NCI-H345 treated with DMSO at 0.1 percent for 48 hours (cell line): ENCODE results near the gene ZRANB1.
"Not testable (repeated sequence)": the region's sequence is repeated elsewhere in the genome, so short reads cannot be mapped to it uniquely, and the experiment has no call there.

Experiments
- DNase-seq: peaks from one replicate; lab custom pipeline; 2025; ENCODE audit not compliant: unreplicated experiment; lab: John Stamatoyannopoulos, UW

The ZRANB1 gene

DNA sequence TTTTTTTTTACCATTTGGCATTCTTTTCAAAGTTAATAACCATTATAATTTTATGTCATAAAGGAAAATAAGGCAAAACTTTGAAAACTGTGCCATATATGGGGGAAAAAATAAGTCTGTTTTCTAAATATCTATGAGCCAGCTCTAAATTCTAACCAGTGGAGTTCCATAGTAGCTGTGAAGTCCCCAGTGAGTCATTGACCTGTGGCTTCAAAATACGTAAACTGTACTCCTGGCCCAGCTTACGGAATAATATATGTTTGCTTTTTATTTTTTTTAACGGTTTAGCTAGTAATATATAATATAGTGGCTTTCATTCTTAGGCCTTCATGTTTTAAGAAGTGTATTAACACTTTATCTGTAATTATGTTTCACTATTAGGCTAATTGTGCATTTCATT, 20.5 kb downstream of the ZRANB1 start:
- DNase-seq, result no peak

DNA sequence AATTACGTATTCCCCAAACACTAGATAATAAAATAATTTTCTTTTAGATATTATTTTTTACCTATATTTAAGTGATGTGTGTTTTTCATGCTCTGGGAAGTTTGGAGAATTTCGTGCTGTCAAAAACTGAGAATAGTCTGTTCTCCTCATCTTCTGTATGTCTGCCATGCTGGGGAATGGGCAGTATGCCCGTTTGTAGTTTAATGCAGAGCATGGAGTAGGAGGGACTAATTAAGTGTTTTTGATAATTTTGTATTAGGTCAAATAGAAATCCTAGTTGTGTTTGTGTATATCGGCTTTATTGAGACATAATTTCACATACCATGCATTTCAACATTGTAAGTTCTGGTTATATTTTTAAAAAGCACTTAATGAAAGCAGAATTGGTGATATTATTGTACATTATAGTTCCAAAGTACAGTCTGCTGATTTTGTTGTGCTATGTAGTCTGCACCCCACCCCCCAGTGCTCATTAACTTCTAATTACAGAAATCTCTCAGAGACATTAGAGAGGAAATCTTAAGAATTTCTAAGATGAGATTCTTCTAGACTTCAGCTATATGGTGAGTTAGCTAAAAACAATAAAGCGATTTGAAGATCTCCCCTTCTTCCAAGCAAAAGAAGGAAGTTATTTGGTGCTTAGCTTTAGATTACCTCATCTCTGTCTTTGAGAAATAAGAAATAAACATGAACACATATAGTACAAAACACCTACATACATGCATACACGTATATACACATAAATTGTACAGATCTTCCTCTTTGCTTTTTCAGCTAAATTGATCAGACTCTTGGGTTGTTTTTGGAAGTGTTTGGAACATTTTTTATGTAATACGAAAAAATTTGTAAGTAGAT, 22.2 kb downstream of the ZRANB1 start:
- no peak for DNase-seq

DNA sequence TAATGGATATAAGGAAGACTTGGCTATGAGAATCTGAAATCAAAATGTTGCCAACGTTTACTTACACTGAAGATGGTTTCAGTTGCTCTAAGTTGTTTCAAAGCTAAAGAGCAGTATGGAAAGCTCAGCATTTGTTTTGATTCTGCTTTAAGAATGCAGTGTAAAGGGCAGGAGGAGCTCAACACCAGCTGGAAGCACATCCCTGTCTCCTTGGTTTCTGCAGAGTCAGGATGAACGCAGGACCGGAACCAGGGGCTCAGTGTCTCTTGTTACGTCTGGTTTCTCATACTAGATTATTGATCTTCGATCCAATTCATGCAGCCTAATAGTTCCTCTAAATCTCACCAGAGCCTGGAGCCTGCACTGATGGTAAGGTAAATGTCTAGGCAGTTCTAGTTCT, 24.1 kb downstream of the ZRANB1 start:
- DNase-seq, result no peak

DNA sequence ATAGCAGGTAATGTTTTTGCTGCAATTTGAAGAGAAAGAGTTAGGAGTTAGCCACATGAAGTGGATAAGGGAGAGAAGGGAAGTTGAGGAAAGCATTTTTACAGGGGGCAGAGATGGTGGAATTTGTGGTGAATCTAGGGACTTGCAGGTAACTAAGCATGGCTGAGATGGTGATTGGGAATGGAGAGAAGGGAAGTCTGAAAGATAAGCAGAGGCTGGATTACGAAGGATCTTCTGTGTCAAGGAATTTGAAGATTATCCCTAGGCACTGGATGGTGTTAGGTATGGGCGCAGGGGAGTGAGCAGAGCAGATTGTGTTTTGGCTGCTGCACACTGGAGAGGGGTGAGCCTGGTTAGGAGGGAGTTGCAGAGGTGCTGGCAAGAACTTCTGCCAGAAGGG, 25.3 kb downstream of the ZRANB1 start:
- DNase-seq, result no peak

DNA sequence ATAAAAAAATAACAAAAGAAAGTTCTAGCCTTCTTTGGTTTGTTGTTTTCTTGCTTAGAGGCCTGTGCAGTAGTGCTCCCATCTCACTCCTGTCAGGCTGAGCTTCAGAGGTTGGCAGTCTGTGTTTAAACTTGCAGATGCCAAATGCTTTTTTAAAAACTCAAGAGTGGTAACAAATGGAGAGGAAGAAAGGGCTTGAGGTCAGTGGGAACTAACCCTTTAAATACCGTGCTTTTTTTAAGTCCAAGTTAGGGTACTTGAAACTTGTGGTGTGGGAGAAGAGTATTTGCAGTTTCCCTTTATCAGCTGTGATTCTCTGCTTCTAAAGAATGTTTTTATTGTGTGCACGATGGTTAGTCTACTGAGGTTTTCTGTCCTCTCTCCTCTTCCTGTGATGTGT, 29.4 kb downstream of the ZRANB1 start:
- DNase-seq, result no peak

DNA sequence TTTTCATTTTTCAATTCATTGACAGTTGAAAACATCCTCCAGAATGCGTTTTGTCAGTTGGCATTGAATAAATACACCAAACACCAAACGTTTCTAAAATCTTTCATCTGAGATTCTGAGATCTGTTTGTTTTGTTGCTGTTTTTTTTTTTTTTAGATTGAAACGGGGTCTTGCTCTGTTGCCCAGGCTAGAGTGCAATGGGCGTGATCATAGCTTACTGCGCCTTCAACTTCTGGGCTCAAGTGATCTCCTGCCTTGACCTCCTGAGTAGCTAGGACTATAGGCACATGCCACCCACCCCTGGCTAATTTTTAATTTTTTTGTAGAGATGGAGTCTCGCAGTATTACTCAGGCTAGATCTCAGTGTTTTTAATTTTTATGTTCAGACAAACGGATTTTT, 30.7 kb downstream of the ZRANB1 start:
- DNase-seq, result no peak

DNA sequence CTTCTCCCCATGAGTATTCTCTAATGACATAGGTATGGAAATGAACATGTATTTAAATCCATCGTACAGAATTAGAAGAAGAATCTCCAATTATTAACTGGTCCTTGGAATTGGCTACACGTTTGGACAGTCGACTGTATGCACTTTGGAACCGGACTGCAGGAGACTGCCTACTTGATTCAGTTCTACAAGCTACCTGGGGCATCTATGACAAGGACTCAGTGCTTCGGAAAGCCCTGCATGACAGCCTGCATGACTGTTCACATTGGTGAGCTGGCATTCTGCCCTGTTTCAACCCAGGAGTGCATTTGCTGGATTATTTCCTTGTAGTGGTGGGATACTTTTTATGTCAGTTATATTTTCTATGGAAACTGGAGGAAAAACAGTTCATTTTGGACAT, 32.2 kb downstream of the ZRANB1 start:
- DNase-seq, result no peak

DNA sequence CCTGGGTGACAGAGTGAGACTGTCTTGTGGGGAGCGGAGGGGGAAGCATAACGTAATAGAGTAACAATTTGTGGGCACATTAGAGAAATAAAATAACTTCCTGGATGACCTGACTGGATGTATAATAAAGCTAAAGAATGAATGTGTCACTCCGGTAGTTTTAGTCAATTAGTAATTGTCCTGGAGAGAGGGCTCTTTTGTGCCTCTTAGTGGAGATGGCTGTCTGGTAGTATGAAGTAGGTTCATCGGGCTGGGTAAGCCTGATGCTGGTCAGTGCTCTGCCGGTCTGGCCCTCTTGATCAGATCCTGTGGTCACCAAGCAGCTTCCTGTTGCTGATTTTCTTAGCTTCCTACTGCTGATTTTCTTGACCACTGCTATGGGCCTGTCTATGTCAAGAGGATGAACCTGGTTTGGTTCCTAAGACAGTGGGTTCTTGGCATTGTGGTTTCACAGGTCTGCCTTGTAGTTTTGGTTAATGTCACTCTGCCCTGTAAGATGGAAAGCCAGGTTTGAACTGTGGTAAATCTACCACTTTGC, 34.1 kb downstream of the ZRANB1 start:
- no peak for DNase-seq

DNA sequence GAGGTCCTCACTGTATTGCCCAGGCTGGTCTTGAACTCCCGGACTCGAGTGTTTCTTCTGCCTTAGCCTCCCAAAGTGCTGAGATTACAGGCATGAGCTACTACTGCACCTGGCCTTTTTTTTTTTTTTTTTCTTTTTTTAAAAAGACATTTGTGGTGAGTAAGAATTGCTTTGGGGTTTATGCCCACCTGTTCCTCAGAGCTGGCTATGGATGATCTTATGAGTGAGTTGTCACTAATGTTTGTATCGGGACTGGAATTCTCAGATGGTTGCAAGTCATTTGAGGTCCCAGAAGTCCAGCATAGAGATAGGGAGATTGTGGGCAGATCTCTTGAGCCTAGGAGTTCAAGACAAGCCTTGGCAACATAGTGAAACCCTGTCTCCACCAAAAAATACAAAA, 35.2 kb downstream of the ZRANB1 start:
- no peak for DNase-seq

DNA sequence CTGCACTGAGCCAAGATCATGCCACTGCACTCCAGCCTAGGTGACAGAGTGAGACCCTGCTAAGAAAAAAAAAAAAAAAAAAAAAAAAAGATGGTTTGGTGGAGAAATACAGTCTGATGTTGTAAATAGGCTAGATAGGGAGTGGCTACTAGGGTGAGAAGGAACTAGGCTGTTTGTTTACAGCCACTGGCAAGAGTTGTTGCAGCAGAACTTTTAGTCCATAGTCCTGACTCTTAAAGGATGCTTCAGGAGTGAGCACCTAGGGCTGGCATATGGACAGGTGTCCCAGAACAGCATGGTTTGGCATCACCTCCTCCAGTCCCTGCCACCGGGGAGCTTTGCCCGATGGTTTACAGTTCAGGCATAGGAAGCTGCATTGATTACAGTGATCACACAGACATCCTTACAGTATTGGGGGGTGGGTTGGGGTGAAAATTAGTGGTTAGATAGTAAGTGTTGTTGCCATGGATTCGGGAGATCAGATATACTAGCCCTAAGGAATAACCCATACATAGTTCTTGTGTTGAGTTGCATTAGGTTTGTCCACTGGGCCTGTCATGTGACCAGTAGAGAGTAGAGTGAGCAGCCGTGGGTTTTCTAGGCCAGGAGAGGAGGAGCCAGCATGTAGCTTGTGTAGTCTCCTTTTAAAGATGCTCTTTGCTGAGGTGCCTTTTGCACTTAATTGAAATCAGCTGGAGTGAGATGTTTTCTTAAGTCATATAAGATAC, 35.9 kb downstream of the ZRANB1 start:
- DNase-seq, result no peak

DNA sequence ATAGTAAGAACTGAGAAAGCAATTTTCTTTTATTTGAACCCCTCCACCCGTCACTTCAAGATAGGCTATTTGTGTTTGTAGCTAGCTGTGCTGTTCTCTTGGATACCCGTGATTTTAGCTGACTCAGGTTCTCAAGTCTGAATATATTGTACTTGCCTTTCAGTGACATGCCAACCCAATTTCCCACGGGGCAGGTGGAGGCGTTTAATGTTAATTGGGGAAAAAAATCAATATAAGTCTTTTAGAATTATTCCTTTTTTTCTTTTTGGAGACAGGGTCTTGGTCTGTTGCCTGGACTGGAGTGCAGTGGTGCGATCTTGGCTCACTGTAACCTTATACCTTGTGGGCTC, 36.4 kb downstream of the ZRANB1 start:
- DNase-seq, result no peak

DNA sequence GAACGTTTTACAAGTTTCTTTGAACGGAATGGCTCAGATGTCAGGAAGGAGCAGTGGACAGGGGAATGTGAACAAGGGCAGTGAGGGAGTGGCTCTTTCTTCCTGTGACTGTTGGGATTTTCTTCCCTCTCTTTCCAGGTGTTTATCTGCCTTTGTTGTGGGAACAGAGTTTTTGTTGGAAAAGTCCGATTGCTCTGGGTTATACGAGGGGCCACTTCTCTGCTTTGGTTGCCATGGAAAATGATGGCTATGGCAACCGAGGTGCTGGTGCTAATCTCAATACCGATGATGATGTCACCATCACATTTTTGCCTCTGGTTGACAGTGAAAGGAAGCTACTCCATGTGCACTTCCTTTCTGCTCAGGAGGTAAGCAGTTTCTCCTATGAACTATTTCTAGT, 41.4 kb downstream of the ZRANB1 start:
- DNase-seq, result no peak

DNA sequence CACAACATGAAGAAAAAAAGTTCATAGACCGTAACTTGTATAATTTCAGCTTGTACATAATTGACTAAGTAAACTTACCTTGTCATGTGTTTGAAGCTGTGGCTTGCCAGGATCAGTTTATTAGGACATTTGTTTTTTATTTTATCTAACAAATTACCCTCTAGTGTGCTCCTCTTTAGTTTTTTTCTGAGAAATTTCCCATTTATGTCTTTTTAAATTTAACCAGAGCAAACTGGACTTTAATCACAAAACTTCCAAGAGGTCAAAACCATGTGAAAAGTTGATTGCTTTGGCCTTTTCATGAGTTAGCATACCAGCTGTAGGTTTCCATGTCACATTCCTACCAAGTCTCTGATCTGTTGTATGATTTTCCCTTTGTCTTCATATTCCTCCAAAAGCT, 42.5 kb downstream of the ZRANB1 start:
- DNase-seq, result no peak

DNA sequence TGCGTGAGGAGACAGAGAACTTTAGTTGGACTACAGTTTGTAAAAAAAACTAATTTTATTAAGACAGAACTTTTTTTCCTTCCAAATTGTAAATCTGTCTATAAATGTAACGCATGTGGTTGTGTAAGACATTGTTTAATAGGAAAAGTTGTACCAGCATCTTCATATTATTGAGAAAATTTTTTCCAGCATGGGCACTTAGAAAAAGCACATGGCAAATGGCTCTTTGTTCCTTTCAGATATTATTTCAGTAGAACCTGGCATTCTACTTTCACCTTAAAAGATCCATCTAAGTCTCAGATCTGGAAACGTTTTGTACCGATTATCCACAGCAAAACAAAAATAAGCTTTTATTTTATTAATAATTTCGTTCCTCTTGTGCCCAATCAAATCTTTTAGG, 43.2 kb downstream of the ZRANB1 start:
- DNase-seq, result no peak

DNA sequence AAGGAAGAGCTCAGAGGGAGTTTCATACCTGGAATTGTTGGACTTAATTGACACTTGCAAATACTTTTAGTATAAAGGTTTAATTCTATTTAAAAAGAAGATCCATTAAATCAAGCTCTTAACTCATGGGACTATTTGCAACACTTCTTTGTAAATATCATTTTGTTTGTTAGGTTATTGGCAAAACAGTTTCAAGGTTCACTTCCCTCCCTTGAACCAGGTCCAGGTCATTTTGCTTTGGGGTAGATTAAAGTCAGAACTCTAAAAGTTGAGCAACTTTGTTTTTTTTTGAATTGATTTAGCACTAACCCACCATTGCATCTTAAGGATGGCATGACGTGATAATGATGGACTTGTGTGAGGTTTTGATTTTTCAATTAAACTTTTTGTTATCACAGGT, 45.9 kb downstream of the ZRANB1 start:
- no peak for DNase-seq

DNA sequence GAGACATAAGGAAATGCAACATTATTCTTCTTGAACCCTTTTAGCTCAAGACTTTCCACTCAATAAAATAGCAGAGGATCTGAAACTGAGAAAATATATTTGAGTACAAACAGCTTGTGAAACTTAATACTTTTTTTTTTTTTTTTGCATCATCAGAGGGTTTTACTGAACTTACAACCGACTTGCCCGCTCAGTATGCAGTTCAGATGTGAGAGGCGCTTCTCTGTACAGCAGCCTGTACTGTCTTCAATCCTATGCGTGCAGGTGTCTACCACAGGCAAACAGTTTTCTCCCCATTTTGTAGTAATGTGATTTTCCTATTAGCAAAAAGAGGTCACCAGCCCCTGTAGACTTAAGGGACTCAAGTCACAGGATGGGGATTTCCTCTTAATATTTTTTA, 46.8 kb downstream of the ZRANB1 start:
- DNase-seq, result not testable (repeated sequence)

DNA sequence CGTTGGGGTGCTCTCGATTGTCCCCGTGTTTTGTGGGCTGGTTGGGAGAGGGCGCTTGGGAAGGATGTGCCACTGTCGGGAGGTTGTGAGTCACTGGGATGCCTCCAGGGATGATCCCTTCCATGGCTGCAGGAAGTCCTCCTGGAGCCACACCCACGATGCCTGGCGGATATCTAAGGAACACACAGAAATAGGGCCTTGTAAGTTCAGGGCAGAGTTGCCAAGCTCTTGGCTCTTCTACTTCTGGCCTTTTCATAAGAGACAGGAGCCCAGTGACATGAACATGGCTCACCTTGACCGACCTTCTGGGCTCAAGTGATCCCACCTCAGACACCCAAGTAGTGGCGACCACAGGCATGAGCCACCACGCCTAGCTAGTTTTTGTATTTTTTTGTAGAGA, 47.6 kb downstream of the ZRANB1 start:
- no peak for DNase-seq

DNA sequence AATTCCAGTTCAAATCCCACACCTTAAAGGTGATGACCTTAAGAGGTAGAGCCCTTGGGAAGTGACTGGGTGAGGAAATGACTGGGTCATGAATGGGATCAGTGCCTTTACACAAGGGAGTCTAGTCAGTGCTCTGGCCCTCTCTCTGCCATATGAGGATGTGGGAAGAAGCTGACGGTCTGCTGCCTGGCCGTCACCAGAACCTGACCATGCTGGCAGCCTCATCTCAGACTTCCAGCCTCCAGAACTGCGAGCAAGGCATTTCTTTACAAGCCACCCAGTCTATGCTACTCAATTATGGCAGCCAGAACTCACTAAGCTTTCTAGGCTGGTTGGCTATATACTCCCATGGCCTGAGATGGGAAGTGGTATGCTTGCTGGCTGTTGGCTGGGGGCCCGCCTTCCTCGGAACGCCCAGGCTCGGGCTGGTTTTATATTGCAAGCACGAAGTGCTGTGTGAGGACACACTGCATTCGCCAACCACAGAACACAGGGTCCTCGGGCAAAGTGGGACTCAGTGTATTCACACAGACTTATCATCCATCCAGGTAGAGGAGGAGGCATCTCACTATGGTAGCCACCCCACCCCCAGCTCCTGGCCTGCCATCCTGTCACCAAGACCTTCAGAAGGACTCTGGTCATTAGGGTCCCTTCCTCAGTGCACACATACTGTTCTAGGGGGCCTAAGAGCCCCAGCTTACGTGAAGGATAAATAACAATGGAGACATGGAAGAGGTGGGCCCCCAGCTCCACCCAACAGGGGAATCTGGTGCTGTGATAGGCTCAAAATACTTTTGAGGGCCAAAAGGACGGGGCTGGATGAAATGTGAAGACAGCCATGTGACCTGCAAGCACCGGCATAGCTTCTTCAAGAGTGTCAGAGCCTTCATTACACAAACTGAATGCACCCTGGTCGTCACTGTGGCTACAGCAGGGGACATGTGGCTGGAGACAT, 49.0 kb downstream of the ZRANB1 start:
- no peak for DNase-seq

DNA sequence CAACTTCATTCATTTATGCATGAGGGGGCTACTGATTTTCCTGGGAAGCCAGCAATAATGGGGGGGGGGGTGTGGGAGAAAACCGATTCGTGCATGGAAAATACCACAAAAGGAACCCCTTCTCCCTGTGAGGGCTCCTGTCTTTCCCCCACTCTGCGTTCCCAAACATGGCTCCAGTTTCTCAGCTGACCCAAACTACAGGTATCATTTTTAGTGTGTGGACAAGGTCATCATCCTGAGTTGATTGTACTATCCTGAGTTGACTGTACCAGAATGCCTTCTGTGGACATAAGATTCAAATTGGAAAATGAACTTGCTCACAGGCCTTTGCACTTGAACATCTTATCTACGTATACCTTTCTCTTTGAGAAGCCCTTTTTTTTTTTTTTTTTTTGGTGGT, 49.9 kb downstream of the ZRANB1 start:
- DNase-seq, result no peak

DNA sequence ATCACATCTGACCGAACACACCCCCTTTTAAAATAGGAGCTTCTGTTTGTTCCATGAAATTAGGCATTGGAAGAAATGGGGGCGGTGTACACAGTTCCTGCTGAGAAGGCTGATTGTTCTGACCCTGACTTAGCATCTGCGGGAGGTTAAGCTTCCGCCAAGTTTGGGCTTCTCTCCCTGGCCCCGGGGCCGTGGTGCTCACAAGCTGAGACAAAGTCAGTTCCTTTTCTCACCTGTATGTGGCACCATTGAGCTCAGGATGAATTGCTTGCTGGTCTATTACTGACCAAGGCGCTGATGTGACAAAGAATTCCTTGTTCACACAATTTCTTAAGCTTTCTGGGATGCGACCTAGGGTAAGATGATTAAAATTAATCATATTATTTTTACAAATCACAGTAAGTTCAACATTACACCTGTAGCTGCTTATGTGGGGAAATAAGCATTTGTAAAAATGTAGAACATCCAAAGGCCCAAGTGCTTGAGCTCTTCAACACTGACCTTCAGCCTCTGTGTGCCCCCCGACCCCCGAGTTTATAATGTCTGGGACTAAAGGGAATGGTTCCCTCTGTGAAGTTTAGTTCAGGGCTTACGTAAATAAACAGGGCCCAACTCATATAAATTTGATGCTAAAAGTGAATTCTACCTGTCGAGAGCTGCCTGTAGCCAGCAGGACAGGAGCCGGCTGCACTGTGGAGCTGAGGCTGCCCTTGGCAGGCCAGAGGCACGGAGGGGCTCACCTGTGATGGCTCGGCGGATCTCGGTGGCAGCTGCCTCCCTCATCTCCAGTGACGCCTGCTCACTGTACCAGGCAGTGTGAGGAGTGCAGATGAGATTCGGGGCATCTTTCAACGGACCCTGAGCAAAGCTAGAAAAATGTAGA, 50.8 kb downstream of the ZRANB1 start:
- peak; percentile 3 for DNase-seq
